Stimulated activated memory B cell treated with anti-CD40 and anti-IgM and Interleukin-4, amounts not matched to agents 10 μg/mL and 1 μg/mL and 100 μg/mL, for 72 hours (primary cell): ENCODE measurements around the gene CIITA.
A peak's percentile ranks its signal among the peaks of the same experiment; 100 is the strongest.
"Not testable (repeated sequence)": the region's sequence is repeated elsewhere in the genome, so short reads cannot be mapped to it uniquely, and the experiment has no call there.

Experiments
- ATAC-seq: fragments of 150-1000 bp; cut with Tn5 transposase; 2 replicates; pipeline ENCODE4 v1.10.0; 2021
- H3K27ac Mint-ChIP-seq: one replicate; pipeline ENCODE4 v1.8.0; 2022; ENCODE audit warnings: mild to moderate bottlenecking, mixed read lengths
- H3K27me3 Mint-ChIP-seq: one replicate; pipeline ENCODE4 v1.8.0; 2022; ENCODE audit warnings: mixed read lengths
- H3K36me3 Mint-ChIP-seq: one replicate; pipeline ENCODE4 v1.8.0; 2022; ENCODE audit warnings: mixed read lengths
- H3K4me1 Mint-ChIP-seq: one replicate; pipeline ENCODE4 v1.8.0; 2022; ENCODE audit warnings: mixed read lengths
- H3K4me3 Mint-ChIP-seq: one replicate; pipeline ENCODE4 v1.8.0; 2022; ENCODE audit warnings: mild to moderate bottlenecking, moderate library complexity, mixed read lengths
- H3K9me3 Mint-ChIP-seq: one replicate; pipeline ENCODE4 v1.8.0; 2022; ENCODE audit warnings: mixed read lengths

The CIITA gene

DNA sequence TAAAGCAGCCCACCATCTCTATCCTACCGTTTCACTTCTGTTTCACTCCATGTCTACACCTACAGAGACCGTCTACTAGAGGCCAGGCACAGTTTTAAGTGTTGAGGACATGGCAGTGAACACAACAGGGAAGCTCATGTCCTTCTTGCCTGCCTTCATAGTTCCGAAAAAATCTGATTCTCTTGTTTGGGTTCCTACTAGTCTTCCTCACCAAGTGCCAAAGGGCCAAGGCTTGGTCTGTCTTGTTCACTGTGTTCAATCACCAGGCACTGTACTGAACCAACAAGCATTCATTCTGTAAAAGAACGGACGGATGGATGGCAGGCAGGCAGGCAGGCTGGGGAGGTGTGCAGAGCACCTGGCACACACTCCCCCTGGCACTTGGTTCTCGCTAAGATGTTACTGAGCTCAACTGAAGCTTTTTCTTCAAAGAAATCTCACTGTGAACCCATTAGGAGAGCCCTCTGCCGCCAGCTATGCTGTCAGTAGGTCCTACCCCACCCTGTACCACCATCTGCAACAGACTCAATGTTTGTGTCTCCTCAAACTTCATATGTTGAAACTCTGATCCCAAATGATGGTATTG lies 62.7 kb downstream of the CIITA start:
- ATAC-seq, result no peak
- H3K4me3 Mint-ChIP-seq, result peak overlapping the region; percentile 84
- H3K36me3 Mint-ChIP-seq, result peaks cover 28% of the 10 kb centered on the region
- H3K9me3 Mint-ChIP-seq, result no peaks in the 10 kb centered on the region
- peaks cover 81% of the 10 kb centered on the region for H3K4me1 Mint-ChIP-seq
- H3K27ac Mint-ChIP-seq, result peak overlapping the region; percentile 76
- H3K27me3 Mint-ChIP-seq, result no peaks in the 10 kb centered on the region

DNA sequence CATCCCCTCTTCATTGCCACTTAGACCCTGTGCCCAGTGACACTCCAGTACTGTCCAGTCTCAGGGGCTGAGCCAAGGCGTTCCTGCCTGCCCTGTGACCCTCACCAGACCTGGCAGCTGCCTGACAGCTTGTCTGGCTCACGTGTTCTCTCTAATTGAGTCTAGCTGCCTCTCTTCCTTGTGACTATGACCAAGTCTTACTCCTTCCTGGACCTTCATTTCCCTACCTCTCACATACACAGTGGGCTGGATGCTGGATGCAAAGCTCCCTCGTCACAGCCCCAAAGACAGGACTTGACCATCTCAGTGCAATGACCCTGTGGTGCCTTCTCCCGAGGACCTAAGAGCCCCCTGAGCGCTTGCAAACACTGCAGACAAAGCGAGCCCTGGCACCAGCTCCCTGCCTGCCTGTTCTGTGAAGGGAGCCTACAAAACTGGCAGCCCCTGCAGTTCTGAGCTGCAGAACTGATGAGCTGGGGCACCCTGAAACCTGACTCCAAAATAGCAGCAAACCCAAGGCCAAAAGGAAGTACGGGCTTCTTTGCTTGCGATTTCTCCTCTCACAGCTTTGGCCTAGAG lies 63.6 kb downstream of the CIITA start:
- Mint-ChIP-seq H3K27me3 (no peaks in the 10 kb centered on the region), H3K27ac (peak overlapping the region; percentile 76), H3K4me1 (peaks cover 84% of the 10 kb centered on the region), H3K36me3 (peaks cover 27% of the 10 kb centered on the region), H3K9me3 (no peaks in the 10 kb centered on the region), H3K4me3 (peak overlapping the region; percentile 84)
- ATAC-seq, result no peak

DNA sequence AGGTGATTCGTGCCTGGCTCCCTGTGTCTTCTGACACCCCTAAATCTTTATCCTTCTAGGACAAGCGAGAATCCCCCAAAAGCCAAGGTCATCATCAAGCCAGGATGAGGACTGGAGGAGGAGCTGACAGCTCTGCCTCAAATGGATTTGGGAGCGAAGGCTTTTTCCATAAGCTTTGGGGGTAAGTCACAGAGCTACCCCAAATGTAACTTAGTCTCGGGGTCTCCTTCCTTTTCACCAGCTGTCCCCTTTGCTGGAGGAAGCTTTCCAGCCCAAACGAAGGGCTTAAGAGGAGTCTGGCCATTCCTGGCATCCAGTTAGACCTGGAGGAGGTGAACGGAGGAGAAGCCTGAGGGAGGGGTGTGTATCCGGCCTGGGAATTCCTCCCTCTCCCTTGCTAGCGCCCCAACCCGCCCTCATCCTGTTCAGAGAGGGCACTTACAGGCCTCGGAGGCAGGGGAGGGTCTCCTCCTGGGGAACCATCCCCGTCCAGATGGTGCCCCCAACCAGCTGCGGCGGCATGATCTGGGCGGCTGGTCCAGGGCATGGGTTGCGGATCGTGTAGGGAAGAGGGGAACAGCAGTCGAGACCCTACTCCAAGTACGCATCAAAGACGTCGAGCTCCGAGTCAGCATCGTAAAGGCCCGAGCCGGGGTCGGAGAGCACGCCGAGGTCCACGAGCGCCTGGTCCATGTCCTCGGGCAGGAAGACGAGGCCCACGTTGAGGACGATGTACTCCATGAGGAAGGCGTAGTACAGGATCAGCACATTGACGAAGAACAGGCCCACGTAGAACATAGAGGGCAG lies 64.3 kb downstream of the CIITA start:
- peaks cover 19% of the 10 kb centered on the region for H3K36me3 Mint-ChIP-seq
- H3K9me3 Mint-ChIP-seq, result no peaks in the 10 kb centered on the region
- H3K4me1 Mint-ChIP-seq, result peaks cover 84% of the 10 kb centered on the region
- ATAC-seq, result no peak
- H3K4me3 Mint-ChIP-seq, result peak overlapping the region; percentile 84
- H3K27me3 Mint-ChIP-seq, result no peaks in the 10 kb centered on the region
- H3K27ac Mint-ChIP-seq, result peak overlapping the region; percentile 76

DNA sequence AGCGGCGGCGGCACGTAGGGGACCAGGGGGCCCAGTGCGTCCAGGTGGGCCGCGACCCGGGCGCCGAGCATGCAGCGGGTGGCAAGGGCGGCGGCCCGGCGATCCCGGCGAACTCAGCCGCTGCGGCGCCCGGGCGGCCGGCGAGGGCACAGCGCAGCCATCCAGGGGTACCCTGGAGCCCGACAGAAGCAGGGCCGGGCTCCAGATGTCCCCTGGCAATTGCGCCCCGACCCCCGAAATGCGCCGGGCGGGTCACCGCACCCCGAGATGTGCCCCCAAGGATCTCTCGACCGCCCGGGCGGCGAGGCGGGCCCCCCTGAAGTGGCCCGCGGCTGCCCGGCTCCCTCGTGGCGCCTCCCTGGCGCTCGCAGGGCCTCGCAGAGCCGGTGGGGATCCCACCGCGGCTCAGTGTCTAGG lies 64.9 kb downstream of the CIITA start:
- Mint-ChIP-seq H3K4me1 (peaks cover 84% of the 10 kb centered on the region), H3K4me3 (peak overlapping the region; percentile 84), H3K36me3 (peaks cover 16% of the 10 kb centered on the region), H3K27ac (peak overlapping the region; percentile 76)
- ATAC-seq, result peak; percentile 11
- H3K27me3 Mint-ChIP-seq, H3K9me3 Mint-ChIP-seq: not testable (repeated sequence)

DNA sequence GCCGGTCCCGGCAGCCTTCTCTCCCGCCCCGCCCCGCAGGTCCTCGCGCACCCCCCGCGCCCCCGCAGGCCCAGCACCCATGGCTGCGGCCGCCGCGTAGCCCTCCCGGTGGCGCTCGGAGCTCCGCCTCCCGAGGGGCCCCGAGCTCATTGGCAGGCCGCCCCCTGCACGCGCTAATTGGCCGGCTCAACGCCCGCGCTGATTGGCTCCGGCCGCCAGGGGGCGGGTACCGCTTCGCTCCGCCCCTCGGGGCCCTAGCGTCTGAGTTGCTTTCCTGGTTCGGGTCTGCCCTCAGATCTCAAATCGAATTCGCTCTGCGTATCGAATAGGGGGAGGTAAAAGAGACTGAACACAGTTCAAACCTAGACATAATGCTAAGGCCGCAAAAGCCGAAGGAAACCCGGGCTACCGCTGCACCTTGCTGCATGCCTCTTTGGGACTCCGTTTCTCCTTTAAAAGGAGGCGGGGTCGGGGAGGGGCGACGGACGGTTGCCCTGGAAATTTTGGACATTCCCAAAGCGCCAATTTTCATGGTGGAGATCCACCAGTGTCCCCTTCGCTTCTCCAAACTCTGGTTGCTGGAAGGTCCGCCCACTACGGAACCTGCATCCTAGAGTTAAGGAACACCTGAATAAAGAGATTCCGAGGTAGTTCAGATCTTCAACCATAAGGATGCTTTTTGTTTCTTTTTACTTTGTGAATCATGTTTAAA lies 65.5 kb downstream of the CIITA start, which contains the start of gene DEXI:
Gene DEXI (minus strand): TSS at position 117 of the 712 bp plus-strand sequence. CDS start 463 bp downstream, outside the sequence.
- peaks cover 16% of the 10 kb centered on the region for H3K36me3 Mint-ChIP-seq
- peak within 1 kb of the TSS; percentile 84 for H3K4me3 Mint-ChIP-seq
- H3K4me1 Mint-ChIP-seq, result peaks cover 84% of the 10 kb centered on the region
- no peaks in the 10 kb centered on the region for H3K27me3 Mint-ChIP-seq
- H3K9me3 Mint-ChIP-seq, result no peaks in the 10 kb centered on the region
- peak; percentile 89 for ATAC-seq
- peak within 1 kb of the TSS; percentile 76 for H3K27ac Mint-ChIP-seq

DNA sequence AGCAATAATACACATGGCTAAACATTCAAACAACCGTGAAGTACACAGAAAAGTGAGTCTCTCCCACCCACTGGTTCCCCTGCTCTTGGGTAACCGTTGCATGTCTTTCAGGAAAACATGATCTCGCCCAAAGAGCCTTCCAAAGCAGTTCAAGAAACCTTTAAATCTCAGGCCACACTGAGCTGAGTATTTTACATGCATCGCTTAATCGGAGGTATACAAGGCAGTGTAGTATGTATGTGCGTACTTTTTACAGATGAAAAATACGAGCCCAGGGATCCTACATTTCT lies 66.0 kb downstream of the CIITA start:
- Mint-ChIP-seq H3K27me3 (no peaks in the 10 kb centered on the region), H3K36me3 (peaks cover 16% of the 10 kb centered on the region), H3K9me3 (no peaks in the 10 kb centered on the region), H3K27ac (peak overlapping the region; percentile 76), H3K4me1 (peaks cover 84% of the 10 kb centered on the region), H3K4me3 (peak overlapping the region; percentile 71)
- no peak for ATAC-seq

DNA sequence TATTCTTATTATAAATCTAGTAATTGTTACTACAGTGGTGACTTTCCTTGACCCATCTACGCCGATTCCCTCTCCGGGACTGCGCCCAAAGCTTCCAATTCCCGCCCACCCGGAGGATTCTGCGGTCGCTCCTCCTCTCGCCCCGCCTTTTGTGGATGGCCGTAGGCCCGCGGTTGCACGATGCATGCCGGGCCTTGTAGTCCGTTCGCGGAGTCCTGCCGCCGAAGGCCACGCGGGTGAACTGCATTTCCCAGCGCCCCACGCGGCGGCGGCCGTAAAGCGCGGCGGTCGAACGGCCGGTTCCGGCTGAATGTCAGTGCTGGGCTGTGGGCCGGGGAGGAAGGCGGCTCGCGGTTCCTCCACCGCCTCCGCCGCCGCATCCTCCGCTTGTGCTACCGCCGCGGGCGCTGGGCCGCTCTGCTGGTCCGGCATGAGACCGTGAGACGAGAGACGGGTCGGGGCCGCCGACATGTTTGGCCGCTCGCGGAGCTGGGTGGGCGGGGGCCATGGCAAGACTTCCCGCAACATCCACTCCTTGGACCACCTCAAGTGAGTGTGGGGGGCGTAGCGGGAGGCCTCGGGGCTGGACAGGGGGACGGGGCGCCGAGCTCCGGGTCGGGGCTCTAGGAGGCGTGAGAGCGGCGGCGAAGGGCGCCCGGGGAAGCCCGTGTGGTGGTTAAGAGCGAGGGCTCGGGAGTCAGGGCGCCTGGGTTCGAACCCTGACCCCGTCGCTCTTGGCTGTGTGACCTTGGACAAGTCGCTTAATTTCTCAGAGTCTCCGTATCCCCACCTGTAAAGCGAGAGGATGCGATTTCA lies 67.5 kb downstream of the CIITA start, which contains the start of gene CLEC16A:
Gene CLEC16A (plus strand): TSS at position 316 of the 816 bp plus-strand sequence. CDS start 154 bp downstream, at position 470.
- peaks cover 79% of the 10 kb centered on the region for H3K4me1 Mint-ChIP-seq

DNA sequence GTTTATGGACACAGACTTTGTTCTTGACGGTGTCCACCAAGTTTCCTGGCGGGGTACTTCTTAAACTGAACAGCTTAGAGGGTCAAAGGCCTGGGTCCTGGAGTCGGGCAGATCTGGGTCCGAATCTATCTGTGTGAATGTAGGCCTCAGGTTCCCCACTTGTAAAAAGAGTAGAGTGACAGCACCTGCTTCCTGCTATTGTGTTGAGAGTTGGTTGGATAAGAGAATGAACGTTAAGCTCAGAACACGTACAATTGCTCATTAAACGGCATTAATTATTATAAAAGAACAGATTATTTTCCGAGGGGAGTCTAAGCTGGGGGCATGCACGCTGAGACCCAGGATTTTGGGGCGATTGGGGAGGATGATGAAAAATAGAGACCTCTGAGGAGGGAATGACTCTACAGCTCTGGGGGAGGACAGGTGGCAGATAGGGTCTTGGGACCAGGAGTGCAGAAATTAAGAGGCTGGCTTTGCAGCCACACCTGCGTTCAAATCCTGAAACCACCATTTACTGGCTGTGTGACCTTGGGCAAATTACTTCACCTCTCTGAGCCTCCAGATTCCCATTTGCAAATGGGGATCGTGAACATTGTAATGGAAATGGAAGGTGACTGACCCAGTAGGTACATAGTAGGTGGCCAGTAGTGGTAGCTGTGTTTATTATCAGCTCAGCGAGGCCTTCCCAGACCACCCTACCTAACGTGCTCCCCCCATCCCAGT lies 68.2 kb downstream of the CIITA start:
- Mint-ChIP-seq H3K27ac (peak overlapping the region; percentile 88), H3K27me3 (no peaks in the 10 kb centered on the region), H3K4me3 (peak overlapping the region; percentile 92), H3K36me3 (peaks cover 6% of the 10 kb centered on the region), H3K4me1 (peaks cover 79% of the 10 kb centered on the region), H3K9me3 (no peaks in the 10 kb centered on the region)
- no peak for ATAC-seq

More for the DNA sequence above, 67.5 kb downstream of the CIITA start, which contains the start of gene CLEC16A:
- peaks cover 11% of the 10 kb centered on the region for H3K36me3 Mint-ChIP-seq
- H3K4me3 Mint-ChIP-seq, result peak within 1 kb of the TSS; percentile 92
- peak; percentile 88 for ATAC-seq
- peak within 1 kb of the TSS; percentile 88 for H3K27ac Mint-ChIP-seq
- H3K9me3 Mint-ChIP-seq, result no peaks in the 10 kb centered on the region
- no peaks in the 10 kb centered on the region for H3K27me3 Mint-ChIP-seq

DNA sequence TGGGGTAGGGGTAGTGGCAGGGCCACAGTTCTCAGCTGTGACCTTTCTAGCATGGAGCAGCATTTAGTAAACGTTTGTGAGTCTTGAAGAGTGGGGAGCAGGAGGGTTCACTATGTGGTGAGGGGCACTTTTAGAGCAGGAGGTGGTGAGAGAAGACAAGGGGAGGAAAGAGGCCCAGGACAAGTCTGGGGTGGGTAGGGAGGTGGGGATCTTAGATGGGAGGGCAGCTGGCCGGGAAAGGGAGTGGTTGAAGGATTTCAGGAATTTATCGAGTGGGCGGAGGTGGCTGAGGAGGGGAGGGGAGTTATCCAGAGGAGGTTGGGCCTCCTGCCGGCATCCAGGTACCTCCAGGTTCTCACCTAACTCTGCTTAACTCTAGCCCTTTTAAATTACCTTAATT lies 69.3 kb downstream of the CIITA start:
- no peaks in the 10 kb centered on the region for H3K27me3 Mint-ChIP-seq
- H3K36me3 Mint-ChIP-seq, result no peaks in the 10 kb centered on the region
- no peak for ATAC-seq
- H3K27ac Mint-ChIP-seq, result peak overlapping the region; percentile 88
- no peaks in the 10 kb centered on the region for H3K9me3 Mint-ChIP-seq
- peak overlapping the region; percentile 60 for H3K4me3 Mint-ChIP-seq
- peaks cover 79% of the 10 kb centered on the region for H3K4me1 Mint-ChIP-seq

DNA sequence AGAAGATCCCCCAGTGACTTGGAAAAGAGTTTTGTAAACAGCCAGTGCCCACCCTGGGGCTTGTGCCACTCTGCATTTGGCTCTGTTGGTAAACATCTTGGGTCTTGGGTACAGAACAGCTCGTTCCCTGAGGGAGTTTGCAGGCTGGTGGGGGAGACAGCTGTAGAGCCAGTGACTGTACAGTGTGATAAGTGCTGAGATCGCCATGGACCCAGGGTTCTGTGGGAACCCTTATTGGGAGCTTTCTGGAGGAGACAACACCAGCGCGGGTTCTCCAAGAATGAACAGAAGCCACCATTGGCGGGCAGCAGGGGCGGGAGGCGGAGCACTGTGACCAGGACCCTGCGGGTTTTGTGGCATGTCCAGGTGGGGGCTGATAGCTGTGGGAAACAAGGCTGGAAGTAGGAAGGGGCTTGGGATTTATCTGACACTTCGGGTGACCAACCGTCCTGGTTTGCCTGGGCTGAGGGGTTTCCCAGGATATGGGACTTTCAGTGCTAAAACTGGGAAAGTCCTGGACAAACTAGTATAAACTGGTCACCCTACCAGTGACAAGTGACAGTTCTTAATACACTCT lies 70.3 kb downstream of the CIITA start:
- Mint-ChIP-seq H3K4me3 (no peak overlapping the region), H3K27ac (peak overlapping the region; percentile 61), H3K9me3 (no peaks in the 10 kb centered on the region), H3K4me1 (peaks cover 81% of the 10 kb centered on the region), H3K27me3 (no peaks in the 10 kb centered on the region), H3K36me3 (no peaks in the 10 kb centered on the region)
- no peak for ATAC-seq

DNA sequence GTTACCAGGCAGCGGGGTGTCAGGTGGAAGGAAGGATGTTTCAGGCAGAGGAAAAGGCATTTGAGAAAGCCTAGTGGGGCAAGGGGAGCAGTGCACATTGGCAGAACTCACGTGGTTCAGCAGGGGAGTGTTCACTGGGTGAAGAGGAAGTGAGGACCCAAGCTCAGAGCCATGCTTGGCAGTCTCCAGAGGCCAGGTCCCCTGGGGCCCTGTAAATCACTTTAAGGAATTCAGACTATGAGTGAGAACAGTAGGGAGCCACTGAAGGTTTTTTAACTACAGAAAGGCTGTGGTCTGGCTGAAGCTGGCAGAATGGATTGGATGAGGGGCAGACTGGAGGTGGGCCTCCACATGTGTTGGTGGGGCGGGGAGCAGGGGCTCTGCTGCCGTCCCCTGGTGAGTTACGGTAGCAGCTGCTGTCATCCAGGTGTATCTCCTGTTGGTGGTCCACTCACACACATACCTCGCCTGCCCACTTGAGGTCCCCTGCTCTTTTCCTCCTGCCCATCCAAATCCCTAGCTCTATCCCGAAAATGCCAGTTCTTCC lies 72.5 kb downstream of the CIITA start:
- ATAC-seq, result peak; percentile 95

DNA sequence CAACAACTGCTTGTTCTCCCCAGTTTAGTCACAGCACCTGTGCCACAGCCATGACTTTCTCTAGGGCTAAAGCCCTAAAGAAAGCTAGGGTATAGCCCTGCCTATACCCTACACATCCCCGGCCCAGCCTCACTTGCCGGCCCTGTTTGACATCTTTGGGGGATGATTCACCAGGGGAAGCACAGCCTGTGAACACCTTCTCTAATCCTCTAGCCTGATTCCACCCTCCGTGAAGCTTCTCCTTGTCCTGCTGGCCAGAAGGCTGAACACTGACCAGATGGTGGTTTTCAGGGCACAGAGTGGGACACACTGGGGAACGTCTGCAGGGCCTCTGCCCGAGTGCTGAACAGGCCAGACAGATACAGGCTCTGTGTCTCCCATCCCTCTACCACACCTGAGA lies 73.4 kb downstream of the CIITA start:
- no peaks in the 10 kb centered on the region for H3K27me3 Mint-ChIP-seq
- H3K9me3 Mint-ChIP-seq, result no peaks in the 10 kb centered on the region
- H3K36me3 Mint-ChIP-seq, result no peaks in the 10 kb centered on the region
- H3K4me3 Mint-ChIP-seq, result no peak overlapping the region
- peaks cover 89% of the 10 kb centered on the region for H3K4me1 Mint-ChIP-seq
- peak overlapping the region; percentile 82 for H3K27ac Mint-ChIP-seq
- ATAC-seq, result no peak

More for the DNA sequence above, 72.5 kb downstream of the CIITA start:
- H3K27ac Mint-ChIP-seq, result peak overlapping the region; percentile 82
- no peaks in the 10 kb centered on the region for H3K36me3 Mint-ChIP-seq
- no peaks in the 10 kb centered on the region for H3K27me3 Mint-ChIP-seq
- peaks cover 89% of the 10 kb centered on the region for H3K4me1 Mint-ChIP-seq
- H3K4me3 Mint-ChIP-seq, result peak overlapping the region; percentile 46
- no peaks in the 10 kb centered on the region for H3K9me3 Mint-ChIP-seq

DNA sequence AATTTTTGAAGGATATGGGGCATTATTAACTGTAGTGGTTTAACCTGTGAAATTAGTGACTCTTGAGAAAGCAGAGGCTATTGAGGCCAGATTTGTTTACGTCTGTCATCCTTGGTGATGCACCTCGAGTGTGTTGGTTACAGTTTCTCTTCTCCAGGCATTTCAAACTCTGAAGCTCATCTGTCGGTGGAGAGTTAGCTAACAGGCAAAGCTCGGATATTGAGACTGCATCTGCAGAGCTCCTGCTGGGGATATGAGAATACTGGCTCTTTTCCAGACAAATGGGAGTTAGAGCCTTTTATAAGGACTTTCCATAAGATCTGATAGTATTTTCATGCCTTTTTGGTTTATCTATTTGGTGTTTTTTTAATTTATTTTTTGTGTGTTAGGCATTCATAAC lies 74.0 kb downstream of the CIITA start:
- Mint-ChIP-seq H3K9me3 (no peaks in the 10 kb centered on the region), H3K27ac (peak overlapping the region; percentile 82), H3K4me3 (no peak overlapping the region), H3K27me3 (no peaks in the 10 kb centered on the region), H3K36me3 (no peaks in the 10 kb centered on the region), H3K4me1 (peaks cover 89% of the 10 kb centered on the region)
- ATAC-seq, result no peak
